Mesothelial cell of epicardium (in vitro differentiated cells): Measurements from ENCODE around the gene GTF3C2. TPM values are rescaled to one million over a fixed set of nuclear protein-coding genes. Genes with fewer than 3 reads are reported as not detected.

ENCODE experiments used
- DNase-seq, 2 experiments: peaks; one replicate each; pipeline ENCODE4 v3.0.0; 2021; ENCODE audit warnings: low spot score in 2 of 2; ENCODE audit not compliant: unreplicated experiment in 2 of 2
- H3K27ac Mint-ChIP-seq: 2 replicates; pipeline ENCODE4 v1.8.0; 2021; ENCODE audit warnings: mixed read lengths
- H3K27me3 Mint-ChIP-seq: 2 replicates; pipeline ENCODE4 v1.8.0; 2021; ENCODE audit warnings: low read depth, mixed read lengths
- H3K36me3 Mint-ChIP-seq: 2 replicates; pipeline ENCODE4 v1.8.0; 2021; ENCODE audit warnings: mixed read lengths
- H3K4me1 Mint-ChIP-seq: 2 replicates; pipeline ENCODE4 v1.8.0; 2021; ENCODE audit warnings: mixed read lengths
- H3K4me3 Mint-ChIP-seq: 2 replicates; pipeline ENCODE4 v1.8.0; 2021; ENCODE audit warnings: mild to moderate bottlenecking, moderate library complexity, mixed read lengths
- H3K9me3 Mint-ChIP-seq: 2 replicates; pipeline ENCODE4 v1.8.0; 2021; ENCODE audit warnings: mixed read lengths
- CTCF ChIP-seq: fragments of 200-600 bp; sonication (generic); IDR thresholded peaks from one replicate; pipeline ENCODE4 v1.5.0; 2021; ENCODE audit warnings: antibody characterized with exemption; ENCODE audit not compliant: unreplicated experiment
- total RNA-seq: library from RNA; stranded (reverse); gene quantifications from 3 replicates; pipeline ENCODE4 v1.2.1, GENCODE V29; 2021

GTF3C2 gene
- total RNA-seq, 1 donor from 2014 or later = 87.5 TPM

GRCh38 chr2:27369471-27370025 lies 13.0 kb upstream of the GTF3C2 start:
- Mint-ChIP-seq H3K27ac (peak overlapping the region; percentile 96), H3K4me1 (peaks cover 25% of the 10 kb centered on the region), H3K9me3 (no peaks in the 10 kb centered on the region), H3K4me3 (peak overlapping the region; percentile 99), H3K36me3 (peaks cover 26% of the 10 kb centered on the region), H3K27me3 (no peaks in the 10 kb centered on the region)
- no peak for DNase-seq
- no peak for TF ChIP-seq CTCF

GRCh38 chr2:27363933-27364332 lies 7.4 kb upstream of the GTF3C2 start:
- Mint-ChIP-seq H3K9me3 (no peaks in the 10 kb centered on the region), H3K4me1 (peaks cover 3% of the 10 kb centered on the region), H3K36me3 (peaks cover 27% of the 10 kb centered on the region), H3K27me3 (no peaks in the 10 kb centered on the region), H3K4me3 (no peak overlapping the region), H3K27ac (no peak overlapping the region)
- no peak for TF ChIP-seq CTCF
- no peak for DNase-seq

GRCh38 chr2:27362678-27363420 lies 6.3 kb upstream of the GTF3C2 start:
- DNase-seq = no peak
- no peak overlapping the region for H3K27ac Mint-ChIP-seq
- H3K4me3 Mint-ChIP-seq = no peak overlapping the region
- H3K4me1 Mint-ChIP-seq = peaks cover 8% of the 10 kb centered on the region
- H3K9me3 Mint-ChIP-seq = no peaks in the 10 kb centered on the region
- H3K36me3 Mint-ChIP-seq = peaks cover 34% of the 10 kb centered on the region
- TF ChIP-seq CTCF = no peak
- H3K27me3 Mint-ChIP-seq = no peaks in the 10 kb centered on the region

- no peaks in the 10 kb centered on the region for H3K9me3 Mint-ChIP-seq
- H3K36me3 Mint-ChIP-seq = peaks cover 9% of the 10 kb centered on the region
- H3K4me1 Mint-ChIP-seq = peaks cover 25% of the 10 kb centered on the region
- H3K27me3 Mint-ChIP-seq = no peaks in the 10 kb centered on the region
- H3K27ac Mint-ChIP-seq = peak overlapping the region; percentile 99
- TF ChIP-seq CTCF = no peak
- peak in 1 of 2 experiments; percentile 41 for DNase-seq
- H3K4me3 Mint-ChIP-seq = peak overlapping the region; percentile 90
These were observed 545 bp downstream of the GTF3C2 start for GRCh38 chr2:27356056-27356381.

- no peak for TF ChIP-seq CTCF
- Mint-ChIP-seq H3K36me3 (peaks cover 11% of the 10 kb centered on the region), H3K9me3 (no peaks in the 10 kb centered on the region), H3K27ac (no peak overlapping the region), H3K4me1 (peaks cover 25% of the 10 kb centered on the region), H3K4me3 (peak overlapping the region; percentile 90), H3K27me3 (no peaks in the 10 kb centered on the region)
- DNase-seq = no peak
These were observed 2.0 kb downstream of the GTF3C2 start for GRCh38 chr2:27354597-27354927.
